Ishikawa (cell line): ENCODE results near the gene RREB1.

Experiments used
- CEBPB ChIP-seq: IDR thresholded peaks from 2 replicates; pipeline ENCODE4 v1.6.1; 2012
- CREB1 ChIP-seq: IDR thresholded peaks from 2 replicates; pipeline ENCODE4 v1.6.1; 2012; ENCODE audit warnings: low read depth
- EP300 ChIP-seq: IDR thresholded peaks from 2 replicates; pipeline ENCODE4 v1.6.1; 2012; ENCODE audit warnings: borderline replicate concordance
- FOXM1 ChIP-seq: IDR thresholded peaks from 2 replicates; pipeline ENCODE4 v1.6.1; 2012; ENCODE audit warnings: low read depth, borderline replicate concordance
- NFIC ChIP-seq: IDR thresholded peaks from 2 replicates; pipeline ENCODE4 v1.6.1; 2012
- RAD21 ChIP-seq: IDR thresholded peaks from 2 replicates; pipeline ENCODE4 v1.6.1; 2012; ENCODE audit warnings: low read depth
- TAF1 ChIP-seq: IDR thresholded peaks from 2 replicates; pipeline ENCODE4 v1.6.1; 2012; ENCODE audit warnings: low read depth, mild to moderate bottlenecking
- TCF12 ChIP-seq: IDR thresholded peaks from 2 replicates; pipeline ENCODE4 v1.6.1; 2012; ENCODE audit warnings: low read depth
- TEAD4 ChIP-seq: IDR thresholded peaks from 2 replicates; pipeline ENCODE4 v1.6.1; 2012
- YY1 ChIP-seq: IDR thresholded peaks from 2 replicates; pipeline ENCODE4 v1.6.1; 2012; ENCODE audit warnings: low read depth
- ZBTB7A ChIP-seq: IDR thresholded peaks from 2 replicates; pipeline ENCODE4 v1.6.1; 2012; ENCODE audit warnings: low read depth
- TF ChIP-seq, protein P1 (sequence below): IDR thresholded peaks from 2 replicates; pipeline ENCODE4 v1.6.1; 2012
- TF ChIP-seq, protein P2 (sequence below): IDR thresholded peaks from 2 replicates; pipeline ENCODE4 v1.6.1; 2012; ENCODE audit warnings: low read depth, mild to moderate bottlenecking

DNA sequence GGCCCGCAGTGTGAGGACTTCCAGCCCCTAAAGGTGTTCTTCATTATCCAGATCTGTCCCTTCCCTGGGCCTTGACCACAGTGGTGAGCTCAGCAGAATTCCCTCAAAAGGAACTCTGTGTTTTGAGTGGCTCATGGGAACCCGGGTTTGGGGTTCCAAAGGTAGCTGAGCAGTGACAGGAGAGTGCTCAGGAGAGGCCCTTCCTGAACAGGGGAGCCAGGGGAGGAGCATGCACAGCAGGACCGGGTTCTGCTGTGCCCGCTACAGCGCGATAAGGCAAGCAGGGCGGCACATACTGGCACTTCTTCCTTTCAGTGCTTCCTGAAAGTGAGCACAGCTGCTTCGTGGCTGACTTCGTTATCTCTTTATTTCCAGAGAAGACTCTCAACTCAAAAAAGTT, 117.0 kb downstream of the RREB1 start:
- TF ChIP-seq, protein P1, sequence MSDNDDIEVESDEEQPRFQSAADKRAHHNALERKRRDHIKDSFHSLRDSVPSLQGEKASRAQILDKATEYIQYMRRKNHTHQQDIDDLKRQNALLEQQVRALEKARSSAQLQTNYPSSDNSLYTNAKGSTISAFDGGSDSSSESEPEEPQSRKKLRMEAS: no peak
- TF ChIP-seq CEBPB: no peak
- TF ChIP-seq TAF1: no peak
- TF ChIP-seq CREB1: no peak
- no peak for TF ChIP-seq EP300
- no peak for TF ChIP-seq NFIC
- TF ChIP-seq, protein P2, sequence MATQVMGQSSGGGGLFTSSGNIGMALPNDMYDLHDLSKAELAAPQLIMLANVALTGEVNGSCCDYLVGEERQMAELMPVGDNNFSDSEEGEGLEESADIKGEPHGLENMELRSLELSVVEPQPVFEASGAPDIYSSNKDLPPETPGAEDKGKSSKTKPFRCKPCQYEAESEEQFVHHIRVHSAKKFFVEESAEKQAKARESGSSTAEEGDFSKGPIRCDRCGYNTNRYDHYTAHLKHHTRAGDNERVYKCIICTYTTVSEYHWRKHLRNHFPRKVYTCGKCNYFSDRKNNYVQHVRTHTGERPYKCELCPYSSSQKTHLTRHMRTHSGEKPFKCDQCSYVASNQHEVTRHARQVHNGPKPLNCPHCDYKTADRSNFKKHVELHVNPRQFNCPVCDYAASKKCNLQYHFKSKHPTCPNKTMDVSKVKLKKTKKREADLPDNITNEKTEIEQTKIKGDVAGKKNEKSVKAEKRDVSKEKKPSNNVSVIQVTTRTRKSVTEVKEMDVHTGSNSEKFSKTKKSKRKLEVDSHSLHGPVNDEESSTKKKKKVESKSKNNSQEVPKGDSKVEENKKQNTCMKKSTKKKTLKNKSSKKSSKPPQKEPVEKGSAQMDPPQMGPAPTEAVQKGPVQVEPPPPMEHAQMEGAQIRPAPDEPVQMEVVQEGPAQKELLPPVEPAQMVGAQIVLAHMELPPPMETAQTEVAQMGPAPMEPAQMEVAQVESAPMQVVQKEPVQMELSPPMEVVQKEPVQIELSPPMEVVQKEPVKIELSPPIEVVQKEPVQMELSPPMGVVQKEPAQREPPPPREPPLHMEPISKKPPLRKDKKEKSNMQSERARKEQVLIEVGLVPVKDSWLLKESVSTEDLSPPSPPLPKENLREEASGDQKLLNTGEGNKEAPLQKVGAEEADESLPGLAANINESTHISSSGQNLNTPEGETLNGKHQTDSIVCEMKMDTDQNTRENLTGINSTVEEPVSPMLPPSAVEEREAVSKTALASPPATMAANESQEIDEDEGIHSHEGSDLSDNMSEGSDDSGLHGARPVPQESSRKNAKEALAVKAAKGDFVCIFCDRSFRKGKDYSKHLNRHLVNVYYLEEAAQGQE: no peak
- no peak for TF ChIP-seq TEAD4
- TF ChIP-seq RAD21: no peak
- TF ChIP-seq ZBTB7A: no peak
- TF ChIP-seq TCF12: no peak
- no peak for TF ChIP-seq FOXM1
- TF ChIP-seq YY1: no peak
